SK-N-SH (cell line): Measurements from ENCODE around the gene MAST2. TPM values are rescaled to one million over a fixed set of nuclear protein-coding genes. Genes with fewer than 3 reads are reported as not detected.
A peak's percentile ranks its signal among the peaks of the same experiment; 100 is the strongest.

Experiments
- CTCF ChIA-PET: fragments of 300-600, 350-600 bp; formaldehyde crosslinking; extraction: SDS; loops from one replicate; lab custom pipeline; 2021; lab: Yijun Ruan, JAX
- POLR2A ChIA-PET: fragments of 350-600 bp; sonication (Branson Sonifier 250); formaldehyde crosslinking; extraction: SDS; loops from one replicate; lab custom pipeline; 2020; ENCODE audit warnings: antibody characterized with exemption, inconsistent platforms; lab: Yijun Ruan, JAX
- DNase-seq: peaks from one replicate; pipeline ENCODE4 v3.0.0; 2012
- H2AFZ ChIP-seq: fragments of 200-600 bp; sonication (generic); 2 replicates; pipeline ENCODE4 v1.8.1; 2016; ENCODE audit warnings: antibody characterized with exemption, mild to moderate bottlenecking, low read depth
- H3F3A ChIP-seq: fragments of 200-600 bp; sonication (generic); replicated peaks from 2 replicates; pipeline ENCODE3; 2016; ENCODE audit warnings: antibody characterized with exemption, mild to moderate bottlenecking; ENCODE audit not compliant: insufficient read depth
- H3K27ac ChIP-seq, 2 experiments: fragments of 200-500 bp in 1 of 2; fragments of 200-600 bp in 1 of 2; sonication (Bioruptor generic) in 1 of 2; sonication (generic), shearing (Covaris generic) in 1 of 2; 2 replicates each; pipeline versions ENCODE4 v1.5.1 to v1.6.1; 2014 to 2016; ENCODE audit warnings: low read depth in 2 of 2, inconsistent platforms in 1 of 2, low read length in 1 of 2, mild to moderate bottlenecking in 1 of 2, mixed read lengths in 1 of 2
- H3K27me3 ChIP-seq: fragments of 200-600 bp; sonication (generic), shearing (Covaris generic); 2 replicates; pipeline ENCODE4 v1.6.1; 2016; ENCODE audit warnings: mixed run types; ENCODE audit not compliant: insufficient read depth
- H3K36me3 ChIP-seq, 2 experiments: fragments of 200-500 bp in 1 of 2; fragments of 200-600 bp in 1 of 2; sonication (Bioruptor generic) in 1 of 2; sonication (generic) in 1 of 2; replicated peaks in 1 of 2; 2 replicates each; pipeline versions ENCODE3 to v1.5.1; 2014 to 2016; ENCODE audit warnings: low read length in 1 of 2, mild to moderate bottlenecking in 1 of 2; ENCODE audit not compliant: insufficient read depth in 2 of 2, control insufficient read depth in 1 of 2
- H3K4me1 ChIP-seq, 2 experiments: fragments of 200-500 bp in 1 of 2; fragments of 200-600 bp in 1 of 2; sonication (Bioruptor generic) in 1 of 2; sonication (generic), shearing (Covaris generic) in 1 of 2; 2 replicates each; pipeline versions ENCODE4 v1.5.1 to v1.6.1; 2014 to 2016; ENCODE audit warnings: low read depth in 1 of 2, low read length in 1 of 2, mixed run types in 1 of 2; ENCODE audit not compliant: insufficient read depth in 2 of 2, control insufficient read depth in 1 of 2
- H3K4me2 ChIP-seq: fragments of 200-600 bp; sonication (generic), shearing (Covaris generic); 2 replicates; pipeline ENCODE4 v1.6.1; 2017; ENCODE audit warnings: mixed run types
- H3K4me3 ChIP-seq, 2 experiments: fragments of 200-500 bp in 1 of 2; fragments of 200-600 bp in 1 of 2; sonication (Bioruptor generic) in 1 of 2; sonication (generic), shearing (Covaris generic) in 1 of 2; 2 replicates each; pipeline versions ENCODE4 v1.5.1 to v1.8.1; 2014 to 2016; ENCODE audit warnings: low read depth in 2 of 2, inconsistent platforms in 1 of 2, low read length in 1 of 2, mild to moderate bottlenecking in 1 of 2, mixed read lengths in 1 of 2, moderate library complexity in 1 of 2
- H3K79me2 ChIP-seq: fragments of 200-600 bp; sonication (generic); 2 replicates; pipeline ENCODE4 v1.8.1; 2017; ENCODE audit warnings: mild to moderate bottlenecking; ENCODE audit not compliant: insufficient read depth
- H3K9ac ChIP-seq: fragments of 200-600 bp; sonication (generic); 2 replicates; pipeline ENCODE4 v1.6.1; 2017; ENCODE audit warnings: mixed run types
- H3K9me2 ChIP-seq: fragments of 200-600 bp; sonication (generic); 2 replicates; pipeline ENCODE4 v1.6.1; 2017; ENCODE audit warnings: mixed run types
- H3K9me3 ChIP-seq: fragments of 200-600 bp; sonication (generic); 2 replicates; pipeline ENCODE4 v1.6.1; 2017; ENCODE audit warnings: mixed run types, mild to moderate bottlenecking, moderate library complexity
- H4K20me1 ChIP-seq: fragments of 200-600 bp; sonication (generic); 2 replicates; pipeline ENCODE4 v1.6.1; 2017; ENCODE audit warnings: mild to moderate bottlenecking, mixed run types; ENCODE audit not compliant: insufficient read depth
- CHD2 ChIP-seq: fragments of 150-350 bp; IDR thresholded peaks from 2 replicates; pipeline ENCODE4 v1.6.1; 2018; ENCODE audit warnings: low read length; ENCODE audit not compliant: partially characterized antibody
- ELF1 ChIP-seq: IDR thresholded peaks from 2 replicates; pipeline ENCODE4 v1.4.0; 2012
- FOSL2 ChIP-seq: IDR thresholded peaks from 2 replicates; pipeline ENCODE4 v1.4.0; 2012; ENCODE audit warnings: low read depth, mild to moderate bottlenecking, moderate library complexity, borderline replicate concordance
- FOXJ3 ChIP-seq: sonication (generic); formaldehyde crosslinking; IDR thresholded peaks from 2 replicates; pipeline ENCODE4 v1.5.1; 2020; ENCODE audit warnings: mild to moderate bottlenecking, missing genetic modification reagents
- FOXM1 ChIP-seq: IDR thresholded peaks from 2 replicates; pipeline ENCODE4 v1.4.0; 2012; ENCODE audit warnings: low read depth, mild to moderate bottlenecking
- GABPA ChIP-seq: IDR thresholded peaks from 2 replicates; pipeline ENCODE4 v1.4.0; 2012; ENCODE audit warnings: low read depth, mild to moderate bottlenecking
- GATA2 ChIP-seq: sonication (generic); formaldehyde crosslinking; IDR thresholded peaks from 2 replicates; pipeline ENCODE4 v1.5.0; 2020; ENCODE audit warnings: mild to moderate bottlenecking, missing genetic modification reagents
- MAX ChIP-seq: IDR thresholded peaks from 2 replicates; pipeline ENCODE4 v1.4.0; 2012; ENCODE audit warnings: low read depth
- MXI1 ChIP-seq: IDR thresholded peaks from 2 replicates; pipeline ENCODE4 v1.6.1; 2012; ENCODE audit warnings: mild to moderate bottlenecking, low read depth, low read length, improper control_type of control experiment
- PBX3 ChIP-seq: IDR thresholded peaks from 2 replicates; pipeline ENCODE4; 2012
- POLR2AphosphoS5 ChIP-seq: IDR thresholded peaks from 2 replicates; pipeline ENCODE4 v1.6.1; 2012; ENCODE audit warnings: low read depth, low read length
- RAD21 ChIP-seq: IDR thresholded peaks from 2 replicates; pipeline ENCODE4 v1.6.1; 2012; ENCODE audit warnings: mild to moderate bottlenecking, low read length
- REST ChIP-seq: IDR thresholded peaks from 2 replicates; pipeline ENCODE4 v1.6.1; 2012; ENCODE audit warnings: mild to moderate bottlenecking, low read depth, low read length, moderate library complexity
- RFX5 ChIP-seq: IDR thresholded peaks from 2 replicates; pipeline ENCODE4 v1.6.1; 2012; ENCODE audit warnings: mild to moderate bottlenecking, improper control_type of control experiment, low read length
- RXRA ChIP-seq: IDR thresholded peaks from 2 replicates; pipeline ENCODE4 v1.4.0; 2012; ENCODE audit warnings: low read depth, mild to moderate bottlenecking, borderline replicate concordance
- TCF12 ChIP-seq: IDR thresholded peaks from 2 replicates; pipeline ENCODE4 v1.4.0; 2012
- WGBS: methylation state at CpG from one replicate; pipeline ENCODE4 v1.1.6; 2017; ENCODE audit warnings: low lambda C conversion rate; 5-methylcytosine and 5-hydroxymethylcytosine counted together
- polyA plus RNA-seq, 3 experiments: library from polyadenylated mRNA; depleted of rRNA; stranded (reverse); fragments of >200 nt; gene quantifications; 2 replicates each; pipeline ENCODE4 v1.2.3, GENCODE V29; 2012
- TF ChIP-seq, protein P1 (sequence below): fragments of 200-600 bp; sonication (generic); IDR thresholded peaks from 2 replicates; pipeline ENCODE4 v1.6.1; 2017; ENCODE audit warnings: antibody characterized with exemption, mild to moderate bottlenecking, moderate library complexity
- TF ChIP-seq, protein P2 (sequence below): IDR thresholded peaks from 2 replicates; pipeline ENCODE4 v1.4.0; 2012; ENCODE audit warnings: low read depth, borderline replicate concordance

The MAST2 gene
- polyA plus RNA-seq, 1 of the 3 experiments (the other 2 are of a cell fraction): 53.4 TPM

GRCh38 chr1:45815667-45816458 lies 12.5 kb downstream of the MAST2 start:
- no peak overlapping the region for H2AFZ ChIP-seq
- TF ChIP-seq ELF1: no peak
- peak; percentile 19; the same call in 1 of the 2 replicates for TF ChIP-seq TCF12
- TF ChIP-seq FOSL2: 0 out of 2 replicates have a peak, but pooled peaks have one; percentile 5
- TF ChIP-seq, all 33 proteins: peak for 2

GRCh38 chr1:45820173-45820572 lies 16.8 kb downstream of the MAST2 start:
- peaks cover 71% of the 10 kb centered on the region for H3K79me2 ChIP-seq
- ChIA-PET POLR2A (no interaction called here), CTCF (no interaction called here)
- H3K36me3 ChIP-seq: peaks cover 0 to 33% of the 10 kb centered on the region in 2 experiments
- no peak overlapping the region for H3K9ac ChIP-seq
- H4K20me1 ChIP-seq: no peaks in the 10 kb centered on the region
- no peaks in the 10 kb centered on the region for H3K27me3 ChIP-seq
- no peak overlapping the region for H3K4me2 ChIP-seq
- H3F3A ChIP-seq: no peaks in the 10 kb centered on the region
- H3K4me3 ChIP-seq: no peak overlapping the region
- TF ChIP-seq FOXJ3 (CRISPR knock-in tag): no peak
- TF ChIP-seq, protein P1, sequence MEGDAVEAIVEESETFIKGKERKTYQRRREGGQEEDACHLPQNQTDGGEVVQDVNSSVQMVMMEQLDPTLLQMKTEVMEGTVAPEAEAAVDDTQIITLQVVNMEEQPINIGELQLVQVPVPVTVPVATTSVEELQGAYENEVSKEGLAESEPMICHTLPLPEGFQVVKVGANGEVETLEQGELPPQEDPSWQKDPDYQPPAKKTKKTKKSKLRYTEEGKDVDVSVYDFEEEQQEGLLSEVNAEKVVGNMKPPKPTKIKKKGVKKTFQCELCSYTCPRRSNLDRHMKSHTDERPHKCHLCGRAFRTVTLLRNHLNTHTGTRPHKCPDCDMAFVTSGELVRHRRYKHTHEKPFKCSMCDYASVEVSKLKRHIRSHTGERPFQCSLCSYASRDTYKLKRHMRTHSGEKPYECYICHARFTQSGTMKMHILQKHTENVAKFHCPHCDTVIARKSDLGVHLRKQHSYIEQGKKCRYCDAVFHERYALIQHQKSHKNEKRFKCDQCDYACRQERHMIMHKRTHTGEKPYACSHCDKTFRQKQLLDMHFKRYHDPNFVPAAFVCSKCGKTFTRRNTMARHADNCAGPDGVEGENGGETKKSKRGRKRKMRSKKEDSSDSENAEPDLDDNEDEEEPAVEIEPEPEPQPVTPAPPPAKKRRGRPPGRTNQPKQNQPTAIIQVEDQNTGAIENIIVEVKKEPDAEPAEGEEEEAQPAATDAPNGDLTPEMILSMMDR: no peak
- TF ChIP-seq MXI1: no peak
- TF ChIP-seq RAD21: no peak
- no peak for TF ChIP-seq RFX5
- TF ChIP-seq PBX3: no peak
- no peak for TF ChIP-seq RXRA
- TF ChIP-seq REST: no peak
- TF ChIP-seq, protein P2, sequence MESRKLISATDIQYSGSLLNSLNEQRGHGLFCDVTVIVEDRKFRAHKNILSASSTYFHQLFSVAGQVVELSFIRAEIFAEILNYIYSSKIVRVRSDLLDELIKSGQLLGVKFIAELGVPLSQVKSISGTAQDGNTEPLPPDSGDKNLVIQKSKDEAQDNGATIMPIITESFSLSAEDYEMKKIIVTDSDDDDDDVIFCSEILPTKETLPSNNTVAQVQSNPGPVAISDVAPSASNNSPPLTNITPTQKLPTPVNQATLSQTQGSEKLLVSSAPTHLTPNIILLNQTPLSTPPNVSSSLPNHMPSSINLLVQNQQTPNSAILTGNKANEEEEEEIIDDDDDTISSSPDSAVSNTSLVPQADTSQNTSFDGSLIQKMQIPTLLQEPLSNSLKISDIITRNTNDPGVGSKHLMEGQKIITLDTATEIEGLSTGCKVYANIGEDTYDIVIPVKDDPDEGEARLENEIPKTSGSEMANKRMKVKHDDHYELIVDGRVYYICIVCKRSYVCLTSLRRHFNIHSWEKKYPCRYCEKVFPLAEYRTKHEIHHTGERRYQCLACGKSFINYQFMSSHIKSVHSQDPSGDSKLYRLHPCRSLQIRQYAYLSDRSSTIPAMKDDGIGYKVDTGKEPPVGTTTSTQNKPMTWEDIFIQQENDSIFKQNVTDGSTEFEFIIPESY: no peak
- TF ChIP-seq GABPA: no peak
- TF ChIP-seq CHD2: no peak
- TF ChIP-seq MAX: no peak
- TF ChIP-seq POLR2AphosphoS5: no peak
- no peak for TF ChIP-seq FOXM1
- no peak for TF ChIP-seq GATA2
- H3K4me1 ChIP-seq: no peaks in the 10 kb centered on the region
- DNase-seq: no peak
- H2AFZ ChIP-seq: no peak overlapping the region
- H3K9me3 ChIP-seq: 0 out of 2 replicates have a peak, but pooled peaks cover 4% of the 10 kb centered on the region
- H3K27ac ChIP-seq: no peak overlapping the region
- no peaks in the 10 kb centered on the region for H3K9me2 ChIP-seq

More at GRCh38 chr1:45815667-45816458, 12.5 kb downstream of the MAST2 start:
- Histone ChIP-seq H3F3A (no peaks in the 10 kb centered on the region), H3K27ac (0 out of 4 replicates have a peak overlapping the region, but pooled peaks of 1 of the 2 experiments have one; percentile 4), H3K36me3 (peaks cover 0 to 29% of the 10 kb centered on the region in 2 experiments), H3K9me2 (no peaks in the 10 kb centered on the region), H3K4me1 (no peaks in the 10 kb centered on the region), H3K9ac (no peak overlapping the region), H3K4me3 (no peak overlapping the region), H3K79me2 (peaks cover 72% of the 10 kb centered on the region), H4K20me1 (no peaks in the 10 kb centered on the region), H3K27me3 (no peaks in the 10 kb centered on the region), H3K4me2 (no peak overlapping the region), H3K9me3 (no peaks in the 10 kb centered on the region)
- CTCF ChIA-PET: interaction anchor here (0.9 to 1.9 kb wide), 3 partner anchors 10 to 303 kb away, joined by 3 to 6 read pairs (median 3); no protein-coding TSS in a partner anchor
- WGBS: 77% methylated on average over 3 of the region's 3 CpGs
- POLR2A ChIA-PET: no interaction called here
- DNase-seq: no peak
